Measurements from ENCODE around the gene ADM2.
A peak's percentile ranks its signal among the peaks of the same experiment; 100 is the strongest.
"Not testable (repeated sequence)": the region's sequence is repeated elsewhere in the genome, so short reads cannot be mapped to it uniquely, and the experiment has no call there.

ADM2 gene, protein sequence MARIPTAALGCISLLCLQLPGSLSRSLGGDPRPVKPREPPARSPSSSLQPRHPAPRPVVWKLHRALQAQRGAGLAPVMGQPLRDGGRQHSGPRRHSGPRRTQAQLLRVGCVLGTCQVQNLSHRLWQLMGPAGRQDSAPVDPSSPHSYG

DNA sequence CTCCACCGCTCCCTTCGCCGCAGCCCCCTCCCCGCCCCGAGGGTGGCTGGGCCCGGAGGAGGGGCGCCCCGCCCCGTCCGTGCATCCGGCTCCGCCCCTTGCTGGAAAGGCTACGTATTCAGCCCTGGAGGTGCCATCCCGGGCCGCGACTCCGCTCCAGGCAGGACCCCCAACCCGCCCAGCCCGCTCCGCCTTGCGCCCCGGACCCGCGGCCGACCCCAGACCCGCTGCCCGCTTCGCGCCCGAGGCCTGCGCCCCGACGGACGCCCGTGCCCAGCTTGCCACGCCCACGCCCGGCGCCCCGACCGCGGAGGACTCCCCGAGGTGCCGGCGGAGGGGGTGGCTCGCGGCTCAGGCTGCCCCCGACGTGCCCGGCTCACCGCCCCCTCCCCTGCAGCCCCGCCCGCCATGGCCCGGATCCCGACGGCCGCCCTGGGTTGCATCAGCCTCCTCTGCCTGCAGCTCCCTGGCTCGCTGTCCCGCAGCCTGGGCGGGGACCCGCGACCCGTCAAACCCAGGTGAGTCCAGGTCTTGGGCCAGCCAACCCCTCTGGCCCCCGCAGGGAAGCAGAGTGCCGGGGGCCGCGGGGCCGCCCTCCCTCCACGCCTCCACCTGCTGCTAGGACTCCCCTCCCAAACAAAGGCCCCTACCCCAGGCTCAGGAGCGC, at the start of gene ADM2:
ADM2 (plus strand) TSS at position 104 of the 667 bp plus-strand sequence; CDS start at position 409, 305 bp downstream.
- intact Hi-C loops (cut with micrococcal nuclease): no loop called here
- peak within 1 kb of the TSS; percentile 60 for H3K4me3 Mint-ChIP-seq
- H3K9me3 Mint-ChIP-seq: no peaks in the 10 kb centered on the region
- peaks cover 81% of the 10 kb centered on the region for H3K27me3 Mint-ChIP-seq
- H3K4me1 Mint-ChIP-seq (ENCODE audit: low read depth): peaks cover 9% of the 10 kb centered on the region
- no peaks in the 10 kb centered on the region for H3K36me3 Mint-ChIP-seq (ENCODE audit: low read depth)
- H3K27ac Mint-ChIP-seq: no peak within 1 kb of the TSS

DNA sequence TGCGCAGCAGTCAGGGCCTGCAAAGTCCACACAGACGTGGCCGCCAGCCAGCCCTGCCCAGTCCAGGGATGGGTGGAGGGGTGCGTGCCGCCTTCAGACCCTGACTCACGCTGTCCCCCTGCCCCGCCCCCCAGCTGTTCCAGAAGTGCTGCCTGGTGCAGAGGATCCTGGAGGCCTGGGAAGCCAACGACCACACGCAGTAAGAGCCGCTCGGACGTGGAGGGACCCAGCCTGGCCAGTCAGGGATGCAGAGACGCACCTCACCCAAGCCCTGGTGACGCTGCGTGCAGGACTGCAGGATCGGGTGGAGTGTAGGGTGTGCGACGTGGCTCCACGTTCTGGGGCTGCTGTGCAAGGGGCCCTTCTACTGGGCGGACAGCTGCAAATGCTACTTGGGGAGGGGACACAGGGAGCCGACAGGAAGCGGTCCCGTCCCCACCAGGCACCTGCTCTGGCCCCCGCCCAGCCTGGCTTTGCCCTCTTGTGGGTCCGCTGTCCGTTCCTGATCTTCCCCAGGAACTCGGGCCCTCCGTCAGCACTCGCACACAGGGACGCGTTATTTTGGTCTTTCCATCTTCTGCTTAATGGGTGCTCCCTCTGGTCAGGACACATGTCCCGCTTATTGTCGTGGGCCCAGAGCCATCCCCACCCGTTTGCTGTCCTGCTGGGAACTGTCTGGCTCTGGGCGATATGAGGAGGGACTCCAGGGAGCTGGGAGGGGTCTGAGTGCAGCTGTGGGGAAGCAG, 49.0 kb upstream of the ADM2 start:
- Mint-ChIP-seq H3K27ac (no peak overlapping the region), H3K36me3 (ENCODE audit: low read depth) (peaks cover 88% of the 10 kb centered on the region), H3K27me3 (no peaks in the 10 kb centered on the region)

DNA sequence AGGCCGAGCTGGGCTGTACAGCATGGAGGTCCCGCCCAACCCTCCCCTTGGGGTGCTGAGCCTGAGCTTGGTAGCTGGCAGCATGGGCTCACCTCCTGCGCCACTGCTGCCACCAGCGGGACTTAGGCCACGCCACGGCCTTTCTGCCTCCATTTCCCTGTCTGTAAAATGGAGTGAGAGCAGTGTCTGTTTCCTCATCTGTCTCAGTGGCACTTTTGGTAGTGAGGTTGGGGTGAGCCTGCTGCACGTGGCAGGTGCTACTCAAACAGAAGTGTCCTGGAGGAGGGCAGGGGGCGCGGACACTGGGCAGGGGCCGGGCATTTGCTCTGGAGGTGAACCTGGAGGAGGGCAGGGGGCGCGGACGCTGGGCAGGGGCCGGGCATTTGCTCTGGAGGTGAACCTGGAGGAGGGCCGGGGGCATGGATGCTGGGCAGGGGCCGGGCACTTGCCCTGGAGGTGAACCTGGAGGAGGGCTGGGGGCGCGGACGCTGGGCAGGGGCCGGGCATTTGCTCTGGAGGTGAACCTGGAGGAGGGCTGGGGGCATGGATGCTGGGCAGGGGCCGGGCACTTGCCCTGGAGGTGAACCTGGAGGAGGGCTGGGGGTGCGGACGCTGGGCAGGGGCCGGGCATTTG, 48.3 kb upstream of the ADM2 start:
- intact Hi-C loops (cut with micrococcal nuclease): not testable (repeated sequence)

More for the DNA sequence above, 49.0 kb upstream of the ADM2 start:
- Mint-ChIP-seq H3K4me3 (no peak overlapping the region), H3K9me3 (no peaks in the 10 kb centered on the region), H3K4me1 (ENCODE audit: low read depth) (no peaks in the 10 kb centered on the region)
- intact Hi-C loops (cut with micrococcal nuclease): no loop called here

DNA sequence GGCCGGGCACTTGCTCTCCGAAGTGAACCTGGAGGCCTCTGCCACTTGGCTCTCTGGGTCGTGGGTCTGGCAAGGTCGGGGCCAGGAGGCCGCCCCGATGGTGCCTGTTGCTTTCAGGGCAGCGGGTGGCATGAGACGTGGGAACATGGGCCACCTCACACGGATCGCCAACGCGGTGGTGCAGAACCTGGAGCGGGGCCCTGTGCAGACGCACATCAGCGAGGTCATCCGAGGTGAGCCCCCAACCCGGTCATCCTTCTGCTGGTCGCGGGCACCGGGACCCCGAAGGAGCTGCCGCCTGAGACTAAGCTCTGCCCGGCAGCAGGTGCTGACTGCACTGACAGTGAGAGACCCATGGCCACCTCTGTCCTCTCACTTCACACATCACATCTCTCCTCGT, 46.5 kb upstream of the ADM2 start:
- intact Hi-C loops (cut with micrococcal nuclease): no loop called here
- H3K27ac Mint-ChIP-seq: no peak overlapping the region
- no peaks in the 10 kb centered on the region for H3K9me3 Mint-ChIP-seq
- peaks cover 88% of the 10 kb centered on the region for H3K36me3 Mint-ChIP-seq (ENCODE audit: low read depth)
- H3K4me1 Mint-ChIP-seq (ENCODE audit: low read depth): no peaks in the 10 kb centered on the region
- H3K27me3 Mint-ChIP-seq: no peaks in the 10 kb centered on the region
- H3K4me3 Mint-ChIP-seq: no peak overlapping the region

More for the DNA sequence above, 48.3 kb upstream of the ADM2 start:
- not testable (repeated sequence) for H3K27me3 Mint-ChIP-seq; H3K4me3 Mint-ChIP-seq; H3K27ac Mint-ChIP-seq; H3K9me3 Mint-ChIP-seq; H3K4me1 Mint-ChIP-seq (ENCODE audit: low read depth)
- H3K36me3 Mint-ChIP-seq (ENCODE audit: low read depth): peaks cover 88% of the 10 kb centered on the region

DNA sequence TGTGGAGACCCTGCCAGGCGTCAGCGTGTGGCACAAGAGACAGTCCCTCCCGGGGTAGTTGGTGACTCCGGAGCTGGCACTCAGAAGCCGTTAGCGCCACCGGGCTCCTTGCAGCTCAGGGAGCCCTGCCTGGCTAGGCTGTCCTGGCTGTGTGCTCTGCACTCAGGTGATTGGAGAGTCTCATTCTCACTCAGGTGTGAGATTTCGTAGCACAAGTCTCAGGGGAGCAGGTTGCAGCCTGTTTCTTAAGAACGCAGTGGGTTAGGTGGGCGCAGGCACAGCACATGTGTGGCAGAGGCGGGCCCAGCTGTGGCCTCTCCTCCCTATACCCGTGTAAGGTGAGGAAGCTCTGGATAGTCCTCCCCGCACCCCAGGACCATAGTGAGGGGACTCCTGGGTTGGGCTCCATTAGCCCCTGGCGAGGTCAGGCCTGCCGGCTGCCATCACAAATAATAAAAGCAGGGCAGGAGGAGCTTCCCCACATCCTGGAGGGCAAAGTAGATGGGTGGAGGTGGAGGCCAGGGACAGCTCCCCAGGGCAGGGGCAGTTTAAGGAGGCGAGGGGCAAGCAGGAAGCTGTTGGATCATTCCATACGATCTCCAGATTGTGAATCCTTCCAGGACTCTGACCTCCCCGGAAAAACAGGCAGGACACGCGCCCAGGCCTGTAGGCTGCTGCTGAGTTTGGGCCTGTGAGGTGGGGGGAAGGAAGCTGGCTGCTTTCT, 45.9 kb upstream of the ADM2 start:
- no peak overlapping the region for H3K27ac Mint-ChIP-seq
- H3K9me3 Mint-ChIP-seq: no peaks in the 10 kb centered on the region
- intact Hi-C loops (cut with micrococcal nuclease): no loop called here
- no peaks in the 10 kb centered on the region for H3K27me3 Mint-ChIP-seq
- H3K4me1 Mint-ChIP-seq (ENCODE audit: low read depth): no peaks in the 10 kb centered on the region
- no peak overlapping the region for H3K4me3 Mint-ChIP-seq
- peaks cover 88% of the 10 kb centered on the region for H3K36me3 Mint-ChIP-seq (ENCODE audit: low read depth)

DNA sequence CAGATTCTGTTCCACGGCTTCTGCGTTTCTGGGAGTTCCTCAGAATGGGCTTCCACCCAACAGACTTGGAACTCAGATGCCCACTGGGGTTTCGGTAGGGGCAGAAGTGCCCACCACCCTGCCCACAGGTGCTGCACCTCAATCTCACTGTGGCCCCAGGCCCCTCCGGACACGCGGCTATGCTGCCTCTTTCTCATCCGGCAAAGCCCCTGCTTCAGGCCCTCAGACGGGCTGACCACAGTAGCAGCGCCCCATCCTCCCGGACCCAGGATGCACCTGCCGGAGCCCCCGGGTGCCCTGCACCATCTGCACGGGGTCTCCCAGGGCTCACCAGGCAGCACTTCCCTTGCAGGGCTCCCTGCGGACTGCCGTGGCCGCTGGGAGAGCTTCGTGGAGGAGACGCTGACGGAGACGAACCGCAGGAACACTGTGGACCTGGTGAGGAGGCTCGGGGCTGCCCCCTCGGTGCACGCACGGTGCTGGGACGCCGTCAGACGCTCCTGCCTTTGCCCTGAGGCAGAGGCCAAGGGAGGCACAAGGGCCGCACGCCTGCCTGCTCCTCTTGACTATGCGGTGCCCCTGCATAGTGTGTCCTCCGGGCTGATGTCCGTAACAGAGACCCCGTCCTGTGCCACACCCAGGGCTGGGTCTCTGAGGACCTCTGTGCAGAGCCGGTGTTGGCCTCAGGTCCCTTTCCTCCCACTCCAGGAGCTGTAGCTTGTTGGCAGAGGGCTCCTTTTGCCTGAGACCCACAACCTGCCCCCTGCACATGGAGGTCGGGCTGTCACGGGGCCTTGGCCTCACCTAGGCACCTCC, 45.1 kb upstream of the ADM2 start:
- H3K4me1 Mint-ChIP-seq (ENCODE audit: low read depth): no peaks in the 10 kb centered on the region
- no peaks in the 10 kb centered on the region for H3K9me3 Mint-ChIP-seq
- H3K27me3 Mint-ChIP-seq: no peaks in the 10 kb centered on the region
- no peak overlapping the region for H3K27ac Mint-ChIP-seq
- no peak overlapping the region for H3K4me3 Mint-ChIP-seq
- H3K36me3 Mint-ChIP-seq (ENCODE audit: low read depth): peaks cover 88% of the 10 kb centered on the region
- intact Hi-C loops (cut with micrococcal nuclease): no loop called here

DNA sequence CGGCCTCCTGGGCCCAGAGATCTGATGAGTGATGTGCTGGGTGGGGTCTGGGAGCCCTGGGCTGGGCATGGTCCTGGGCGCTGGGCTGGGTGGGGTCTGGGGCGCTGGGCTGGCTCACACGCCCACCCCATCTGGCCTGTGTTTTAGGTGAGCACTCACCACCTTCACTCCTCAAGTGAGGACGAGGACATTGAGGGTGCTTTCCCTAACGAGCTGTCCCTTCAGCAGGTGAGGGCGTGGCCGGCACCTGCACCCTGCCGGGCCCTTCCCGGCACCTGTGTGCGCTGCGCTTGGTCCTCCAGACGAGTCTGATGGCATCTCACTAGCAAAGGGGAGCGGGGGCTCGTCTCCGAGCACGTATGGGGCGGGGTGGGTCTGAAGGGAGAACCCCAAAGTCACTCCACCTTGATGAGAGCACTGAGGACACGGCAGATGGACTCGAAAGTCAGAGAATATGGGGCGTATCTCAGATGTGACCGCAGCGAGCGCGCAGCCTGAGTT, 44.5 kb upstream of the ADM2 start:
- Mint-ChIP-seq H3K9me3 (no peaks in the 10 kb centered on the region), H3K4me3 (no peak overlapping the region), H3K27me3 (no peaks in the 10 kb centered on the region), H3K36me3 (ENCODE audit: low read depth) (peaks cover 88% of the 10 kb centered on the region), H3K27ac (no peak overlapping the region), H3K4me1 (ENCODE audit: low read depth) (no peaks in the 10 kb centered on the region)
- intact Hi-C loops (cut with micrococcal nuclease): no loop called here

DNA sequence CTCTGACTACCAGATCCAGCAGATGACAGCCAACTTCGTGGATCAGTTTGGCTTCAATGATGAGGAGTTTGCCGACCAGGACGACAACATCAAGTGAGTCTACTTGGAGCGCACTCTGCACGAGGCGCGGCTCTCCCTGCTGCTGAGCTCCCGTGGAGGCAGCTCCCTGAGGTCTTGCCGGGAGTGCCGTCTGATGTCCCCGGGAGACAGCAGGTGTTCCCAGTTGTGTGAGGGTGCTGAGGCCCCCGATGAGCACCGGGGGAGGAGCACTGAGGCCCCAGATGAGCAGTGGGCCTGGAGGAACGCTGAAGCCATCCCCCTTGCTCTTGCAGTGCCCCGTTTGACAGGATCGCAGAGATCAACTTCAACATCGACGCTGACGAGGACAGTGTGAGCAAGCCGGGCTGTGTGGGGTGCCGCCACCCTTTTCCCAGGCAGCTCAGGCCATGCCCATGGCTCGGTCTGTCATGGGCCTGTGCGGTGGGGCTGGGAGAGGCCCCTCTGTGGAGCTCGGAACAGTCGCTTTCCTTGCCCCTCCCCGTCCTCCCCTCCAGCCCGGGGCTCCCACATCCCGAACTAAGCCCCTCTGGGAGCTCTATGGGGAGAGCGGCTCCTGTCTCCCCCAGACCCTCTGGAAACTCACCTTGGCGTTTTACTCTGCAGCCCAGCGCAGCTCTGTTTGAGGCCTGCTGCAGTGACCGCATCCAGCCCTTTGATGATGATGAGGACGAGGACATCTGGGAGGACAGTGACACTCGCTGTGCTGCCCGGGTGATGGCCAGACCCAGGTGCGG, 43.6 kb upstream of the ADM2 start:
- intact Hi-C loops (cut with micrococcal nuclease): no loop called here
- H3K36me3 Mint-ChIP-seq (ENCODE audit: low read depth): peaks cover 88% of the 10 kb centered on the region
- no peak overlapping the region for H3K4me3 Mint-ChIP-seq
- no peaks in the 10 kb centered on the region for H3K9me3 Mint-ChIP-seq
- H3K27me3 Mint-ChIP-seq: no peaks in the 10 kb centered on the region
- H3K27ac Mint-ChIP-seq: no peak overlapping the region
- no peaks in the 10 kb centered on the region for H3K4me1 Mint-ChIP-seq (ENCODE audit: low read depth)

DNA sequence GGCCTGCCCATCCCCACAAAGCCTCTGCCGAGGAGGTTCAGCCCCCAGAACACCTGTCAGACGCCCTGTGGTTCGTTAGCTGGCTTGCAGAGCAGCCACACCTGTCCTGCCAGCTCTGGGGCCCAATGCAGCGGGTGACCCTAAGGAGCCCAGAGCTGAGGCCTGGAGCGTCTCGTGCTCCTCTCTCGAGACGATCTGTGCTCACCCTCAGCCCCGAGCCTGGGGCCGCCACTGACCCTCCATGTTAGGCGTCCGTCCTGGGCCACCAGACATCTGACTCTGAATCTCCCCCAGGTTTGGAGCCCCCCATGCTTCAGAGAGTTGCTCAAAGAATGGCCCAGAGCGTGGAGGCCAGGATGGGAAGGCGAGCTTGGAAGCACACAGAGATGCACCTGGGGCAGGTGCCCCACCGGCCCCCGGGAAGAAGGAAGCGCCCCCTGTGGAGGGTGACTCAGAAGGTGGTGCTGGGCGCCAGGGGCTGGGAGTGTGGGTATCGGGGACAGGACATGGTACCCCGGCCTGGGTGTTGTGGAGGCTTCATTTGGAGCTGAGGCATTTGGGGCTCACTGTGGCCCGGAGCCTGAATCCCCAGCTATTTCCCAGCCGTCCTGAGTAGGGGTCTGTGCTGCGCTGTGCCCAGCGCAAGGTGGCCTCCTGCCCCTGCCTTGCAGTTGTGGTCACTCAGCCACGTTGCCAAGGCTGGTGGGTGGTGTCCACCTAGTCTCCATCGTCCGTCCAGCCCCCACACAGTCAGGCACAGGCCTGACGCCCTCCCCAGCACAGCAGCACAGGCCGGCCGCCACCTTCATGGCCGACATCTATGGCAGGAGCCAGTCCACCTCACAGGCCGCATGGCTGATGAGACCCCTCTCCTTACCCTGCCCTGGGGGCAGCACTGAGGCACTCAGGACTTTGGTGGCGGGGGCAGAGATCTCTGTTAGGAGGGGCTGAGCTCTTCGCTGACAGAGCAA, 42.8 kb upstream of the ADM2 start:
- H3K9me3 Mint-ChIP-seq: no peaks in the 10 kb centered on the region
- peaks cover 92% of the 10 kb centered on the region for H3K36me3 Mint-ChIP-seq (ENCODE audit: low read depth)
- intact Hi-C loops (cut with micrococcal nuclease): no loop called here
- no peaks in the 10 kb centered on the region for H3K27me3 Mint-ChIP-seq
- H3K4me1 Mint-ChIP-seq (ENCODE audit: low read depth): no peaks in the 10 kb centered on the region
- no peak overlapping the region for H3K4me3 Mint-ChIP-seq
- no peak overlapping the region for H3K27ac Mint-ChIP-seq

DNA sequence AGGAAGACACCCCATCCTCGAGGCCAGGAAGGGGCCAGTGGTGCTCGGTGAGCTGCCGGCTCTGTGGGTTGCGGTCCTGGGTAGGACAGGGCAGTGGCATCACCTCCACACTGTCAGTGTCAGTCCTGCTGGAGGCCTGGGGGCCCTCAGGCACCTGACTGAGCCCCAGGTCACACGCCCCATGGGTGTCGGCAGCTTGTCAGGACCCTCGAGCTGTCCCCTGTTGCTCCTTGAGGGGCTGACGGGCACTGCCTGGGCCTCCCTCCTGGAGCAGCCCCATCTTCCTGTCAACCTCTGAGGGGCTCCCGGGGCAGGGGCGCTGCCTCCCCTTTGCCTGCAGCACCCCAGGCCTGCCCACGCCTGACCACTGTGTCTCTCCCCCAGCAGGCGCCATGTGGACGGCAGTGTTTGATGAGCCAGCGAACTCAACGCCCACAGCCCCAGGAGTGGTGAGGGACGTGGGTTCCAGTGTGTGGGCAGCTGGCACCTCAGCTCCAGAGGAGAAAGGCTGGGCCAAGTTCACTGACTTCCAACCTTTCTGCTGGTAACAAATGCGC, 42.0 kb upstream of the ADM2 start:
- Mint-ChIP-seq H3K36me3 (ENCODE audit: low read depth) (peaks cover 100% of the 10 kb centered on the region), H3K27me3 (no peaks in the 10 kb centered on the region), H3K27ac (no peak overlapping the region), H3K4me3 (no peak overlapping the region), H3K4me1 (ENCODE audit: low read depth) (no peaks in the 10 kb centered on the region), H3K9me3 (no peaks in the 10 kb centered on the region)
- intact Hi-C loops (cut with micrococcal nuclease): no loop called here

DNA sequence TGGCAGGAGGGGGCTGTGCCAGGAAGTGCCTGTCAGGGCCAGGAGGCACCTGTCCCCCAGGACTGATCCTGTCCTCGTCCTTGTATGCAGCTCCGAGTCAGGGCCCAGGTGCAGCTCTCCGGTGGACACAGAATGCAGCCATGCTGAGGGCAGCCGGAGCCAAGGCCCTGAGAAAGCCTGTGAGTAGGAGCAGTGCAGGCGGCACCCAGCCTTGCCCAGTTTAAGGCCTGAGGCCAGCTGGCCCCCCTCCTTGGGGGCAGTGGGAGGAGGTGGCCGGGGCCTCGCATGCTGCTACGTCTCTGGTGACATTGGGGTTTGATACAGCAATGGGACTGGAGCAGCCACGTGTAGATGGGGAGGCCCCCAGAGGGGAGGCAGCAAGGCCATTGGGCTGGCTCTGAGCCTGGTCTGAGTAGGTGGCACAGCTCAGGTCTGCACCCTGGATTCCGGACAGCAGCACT, 41.4 kb upstream of the ADM2 start:
- Mint-ChIP-seq H3K27me3 (no peaks in the 10 kb centered on the region), H3K4me3 (no peak overlapping the region), H3K27ac (no peak overlapping the region), H3K4me1 (ENCODE audit: low read depth) (no peaks in the 10 kb centered on the region), H3K9me3 (no peaks in the 10 kb centered on the region), H3K36me3 (ENCODE audit: low read depth) (peaks cover 100% of the 10 kb centered on the region)
- intact Hi-C loops (cut with micrococcal nuclease): no loop called here

Data from dendritic cell treated with granulocyte-macrophage colony-stimulating factor and Interleukin-4, amounts not matched to agents 40 ng/mL and 50 ng/mL, for 4 days (primary cell).